Stomach smooth muscle (tissue), 2 donors: ENCODE measurements around the gene GTF2A1L.

Source experiments
- H3K27ac ChIP-seq: one replicate; pipeline ENCODE4 v1.7.0; 2013; ENCODE audit warnings: mild to moderate bottlenecking, low read length, inconsistent platforms
- H3K27me3 ChIP-seq, 2 donors: one replicate each; pipeline ENCODE4 v1.7.0; 2013; ENCODE audit warnings: low read length in 2 of 2; ENCODE audit not compliant: insufficient read depth in 2 of 2, control insufficient read depth in 1 of 2
- H3K36me3 ChIP-seq, 2 donors: one replicate each; pipeline ENCODE4 v1.7.0; 2013; ENCODE audit warnings: low read length in 2 of 2; ENCODE audit not compliant: control insufficient read depth in 2 of 2, insufficient read depth in 2 of 2
- H3K4me1 ChIP-seq: one replicate; pipeline ENCODE4 v1.7.0; 2013; ENCODE audit warnings: low read length; ENCODE audit not compliant: control insufficient read depth, insufficient read depth
- H3K4me3 ChIP-seq, 2 donors: one replicate each; pipeline ENCODE4 v1.7.0; 2013; ENCODE audit warnings: low read length in 2 of 2
- H3K9ac ChIP-seq, 2 donors: one replicate each; pipeline ENCODE4 v1.7.0; 2013; ENCODE audit warnings: low read length in 2 of 2, mild to moderate bottlenecking in 1 of 2
- H3K9me3 ChIP-seq, 2 donors: one replicate each; pipeline ENCODE4 v1.7.0; 2013; ENCODE audit warnings: low read length in 2 of 2; ENCODE audit not compliant: control insufficient read depth in 2 of 2
- donor health status: healthy.
- donor health status: Pancreatic carcinoma.

Gene GTF2A1L

GRCh38 chr2:48715956-48716355 lies 98.3 kb downstream of the GTF2A1L start:
- Histone ChIP-seq H3K9me3 (no peaks in the 10 kb centered on the region), H3K9ac (peak overlapping the region; percentile 16 to 62), H3K4me1 (peaks cover 35% of the 10 kb centered on the region), H3K27ac (peak overlapping the region; percentile 69), H3K36me3 (no peaks in the 10 kb centered on the region), H3K4me3 (no peak overlapping the region), H3K27me3 (no peaks in the 10 kb centered on the region)

GRCh38 chr2:48717846-48718245 lies 100.2 kb downstream of the GTF2A1L start:
- Histone ChIP-seq H3K27ac (peak overlapping the region; percentile 12), H3K4me3 (no peak overlapping the region), H3K9me3 (no peaks in the 10 kb centered on the region), H3K36me3 (no peaks in the 10 kb centered on the region), H3K9ac (no peak overlapping the region), H3K27me3 (no peaks in the 10 kb centered on the region), H3K4me1 (peaks cover 37% of the 10 kb centered on the region)

- Histone ChIP-seq H3K27me3 (no peaks in the 10 kb centered on the region), H3K4me1 (peaks cover 38% of the 10 kb centered on the region), H3K9ac (peak overlapping the region in 1 of 2 donors; percentile 8), H3K9me3 (no peaks in the 10 kb centered on the region), H3K36me3 (no peaks in the 10 kb centered on the region), H3K27ac (peak overlapping the region; percentile 8), H3K4me3 (peak overlapping the region in 1 of 2 donors; percentile 8)
These were observed 102.0 kb downstream of the GTF2A1L start for GRCh38 chr2:48719480-48720177.

DNA sequence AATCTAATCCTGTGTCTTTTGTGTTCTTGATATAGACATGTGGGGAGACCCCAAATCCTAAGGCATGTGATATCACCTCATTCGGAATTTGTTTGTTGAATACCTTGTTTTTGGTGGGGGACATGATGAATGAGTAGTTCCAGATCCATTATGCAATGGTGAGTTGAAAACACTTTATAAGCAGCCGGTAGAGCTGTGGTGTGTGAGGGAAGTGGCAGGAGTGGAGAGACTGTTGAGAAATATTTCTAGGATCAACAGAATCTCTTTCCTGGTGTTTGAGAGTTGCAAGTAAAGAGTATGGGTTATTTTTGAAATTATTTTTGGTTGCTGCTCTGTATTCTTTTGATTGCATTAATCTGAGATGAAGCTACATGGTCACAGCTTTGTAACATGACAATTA lies 103.5 kb downstream of the GTF2A1L start:
- Histone ChIP-seq H3K4me3 (no peak overlapping the region), H3K9ac (no peak overlapping the region), H3K27ac (no peak overlapping the region), H3K4me1 (peaks cover 27% of the 10 kb centered on the region), H3K27me3 (no peaks in the 10 kb centered on the region), H3K9me3 (no peaks in the 10 kb centered on the region), H3K36me3 (no peaks in the 10 kb centered on the region)

- no peaks in the 10 kb centered on the region for H3K27me3 ChIP-seq
- no peak overlapping the region for H3K9ac ChIP-seq
- no peaks in the 10 kb centered on the region for H3K9me3 ChIP-seq
- H3K4me3 ChIP-seq: no peak overlapping the region
- H3K36me3 ChIP-seq: no peaks in the 10 kb centered on the region
- H3K4me1 ChIP-seq: peaks cover 26% of the 10 kb centered on the region
- no peak overlapping the region for H3K27ac ChIP-seq
These were observed 104.7 kb downstream of the GTF2A1L start for GRCh38 chr2:48722391-48722790.

DNA sequence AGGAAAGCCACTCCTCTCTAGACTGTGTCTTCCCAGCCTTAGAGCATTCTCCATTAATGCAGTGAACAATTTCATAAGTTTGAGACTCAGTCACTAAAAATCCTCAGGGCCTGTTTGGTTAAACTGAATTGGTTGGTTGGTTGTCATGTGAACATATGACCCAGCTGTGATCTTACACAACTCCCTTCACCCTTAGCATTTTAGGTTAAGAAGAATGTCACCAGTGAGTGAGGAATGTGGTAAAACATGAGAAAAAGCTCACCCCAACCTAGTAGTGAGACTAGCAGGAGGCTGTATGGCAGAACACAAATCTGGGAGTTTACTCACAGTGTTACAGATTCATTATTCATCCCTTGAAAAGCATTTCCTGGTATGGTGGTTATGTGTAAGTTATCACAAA lies 105.5 kb downstream of the GTF2A1L start:
- Histone ChIP-seq H3K27ac (peak overlapping the region; percentile 32), H3K4me3 (no peak overlapping the region)

DNA sequence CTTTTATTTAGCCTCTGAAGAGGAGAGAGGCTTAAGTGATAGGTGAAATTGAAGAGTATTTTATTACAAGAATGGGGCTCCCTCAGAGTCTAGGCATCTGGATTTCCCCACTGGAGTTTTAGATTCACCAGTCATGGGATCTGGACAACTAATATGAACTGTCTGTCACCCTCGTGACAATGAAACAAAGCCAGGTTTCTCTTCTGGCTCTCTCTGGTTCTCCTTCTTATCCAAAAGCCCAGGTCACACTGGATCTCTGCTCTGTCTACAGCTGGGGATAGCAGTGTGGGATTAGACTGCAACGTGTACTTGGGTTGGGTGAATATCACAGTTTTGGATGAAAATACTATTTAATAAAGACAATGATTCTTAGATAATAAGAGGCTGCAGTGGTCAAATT lies 106.6 kb downstream of the GTF2A1L start:
- H3K9ac ChIP-seq: no peak overlapping the region
- no peaks in the 10 kb centered on the region for H3K9me3 ChIP-seq
- H3K27me3 ChIP-seq: no peaks in the 10 kb centered on the region
- peak overlapping the region; percentile 31 for H3K27ac ChIP-seq
- peaks cover 38% of the 10 kb centered on the region for H3K4me1 ChIP-seq
- no peak overlapping the region for H3K4me3 ChIP-seq
- H3K36me3 ChIP-seq: no peaks in the 10 kb centered on the region

More for the DNA sequence above, 105.5 kb downstream of the GTF2A1L start:
- H3K9me3 ChIP-seq: no peaks in the 10 kb centered on the region
- H3K27me3 ChIP-seq: no peaks in the 10 kb centered on the region
- no peak overlapping the region for H3K9ac ChIP-seq
- peaks cover 29% of the 10 kb centered on the region for H3K4me1 ChIP-seq
- H3K36me3 ChIP-seq: no peaks in the 10 kb centered on the region

DNA sequence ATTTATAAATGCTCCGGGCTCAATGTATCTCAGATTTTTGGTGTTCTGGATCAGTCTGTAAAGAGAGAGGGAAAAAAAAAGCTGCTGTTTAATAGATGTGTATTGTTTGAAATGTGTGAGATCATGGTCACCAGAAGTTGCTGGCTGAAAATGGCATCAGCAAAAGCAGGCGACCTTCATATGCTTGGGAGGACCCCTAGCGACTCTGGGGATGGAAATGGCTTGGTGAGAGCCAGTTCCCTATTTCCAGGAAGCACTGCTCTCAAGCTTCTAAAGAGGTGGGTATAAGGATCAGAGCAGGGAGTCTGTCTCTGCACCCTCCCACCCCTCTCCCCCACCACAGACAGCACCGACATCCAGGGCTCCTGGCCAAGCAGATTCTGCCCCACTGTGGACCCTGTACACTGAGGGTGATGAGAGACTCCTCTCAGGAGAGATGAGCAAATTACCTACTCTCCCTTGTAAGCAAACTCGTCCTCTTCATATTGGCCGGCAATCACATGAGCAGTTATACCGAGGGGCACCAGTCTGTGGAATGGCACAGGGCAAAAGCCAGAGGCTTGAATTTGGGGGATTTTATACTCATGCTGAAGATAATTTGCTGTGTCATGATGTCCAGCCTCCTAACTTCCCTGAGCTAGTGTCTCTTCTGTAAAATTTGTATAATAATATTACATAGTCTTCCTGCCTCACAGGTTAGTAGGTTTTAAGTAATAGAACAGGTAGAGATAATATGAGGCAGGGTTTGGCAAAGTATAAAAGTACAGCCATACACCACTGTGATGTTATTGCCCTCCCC lies 108.2 kb downstream of the GTF2A1L start:
- Histone ChIP-seq H3K36me3 (no peaks in the 10 kb centered on the region), H3K4me3 (no peak overlapping the region), H3K4me1 (peaks cover 34% of the 10 kb centered on the region), H3K27me3 (no peaks in the 10 kb centered on the region), H3K9ac (no peak overlapping the region), H3K27ac (peak overlapping the region; percentile 73), H3K9me3 (no peaks in the 10 kb centered on the region)

DNA sequence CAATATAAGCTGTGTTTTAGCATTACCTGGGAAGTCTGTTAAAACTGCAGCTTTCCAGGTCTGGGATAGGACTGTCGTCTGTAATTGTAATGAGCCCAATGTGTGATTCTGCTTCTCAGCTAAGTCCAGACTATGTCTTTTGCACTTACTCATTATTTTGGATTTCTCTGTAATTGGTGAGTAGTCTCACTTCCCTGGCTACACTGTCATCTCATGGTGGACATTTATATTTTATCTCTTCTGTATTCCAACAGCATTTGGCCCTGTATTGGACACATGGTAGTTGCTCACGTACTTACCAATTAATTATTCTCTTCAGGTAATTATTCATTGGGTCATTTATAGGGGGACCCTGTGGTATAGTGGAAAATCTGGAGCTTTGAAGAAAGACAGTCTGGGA lies 109.9 kb downstream of the GTF2A1L start:
- Histone ChIP-seq H3K36me3 (no peaks in the 10 kb centered on the region), H3K4me3 (no peak overlapping the region), H3K27ac (peak overlapping the region; percentile 73), H3K4me1 (peaks cover 38% of the 10 kb centered on the region), H3K9me3 (no peaks in the 10 kb centered on the region), H3K27me3 (no peaks in the 10 kb centered on the region), H3K9ac (no peak overlapping the region)

DNA sequence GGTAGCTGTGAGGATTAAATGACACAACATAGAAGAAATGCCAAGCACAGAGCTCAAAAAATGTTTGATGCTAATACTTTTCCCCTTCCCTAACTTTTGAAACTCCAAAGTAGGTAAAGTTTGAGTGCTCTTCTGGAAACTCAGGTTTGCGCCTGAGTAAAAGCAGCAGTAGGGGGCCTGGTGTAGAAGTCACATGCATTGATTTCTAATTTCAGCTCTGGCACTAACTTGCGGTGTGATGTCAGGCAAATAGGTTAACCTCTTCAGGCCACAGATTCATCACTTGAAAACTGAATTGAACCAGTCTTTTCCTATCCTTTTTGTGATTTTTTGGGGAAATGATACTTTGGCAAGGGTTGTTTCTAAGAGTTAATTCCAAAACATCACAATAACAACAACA lies 110.6 kb downstream of the GTF2A1L start:
- Histone ChIP-seq H3K9me3 (no peaks in the 10 kb centered on the region), H3K27ac (peak overlapping the region; percentile 73), H3K27me3 (no peaks in the 10 kb centered on the region), H3K36me3 (no peaks in the 10 kb centered on the region), H3K4me3 (no peak overlapping the region), H3K4me1 (peaks cover 37% of the 10 kb centered on the region), H3K9ac (peak overlapping the region in 1 of 2 donors; percentile 0)

- H3K36me3 ChIP-seq: no peaks in the 10 kb centered on the region
- peak overlapping the region; percentile 0 to 24 for H3K9ac ChIP-seq
- H3K27me3 ChIP-seq: no peaks in the 10 kb centered on the region
- peak overlapping the region; percentile 73 for H3K27ac ChIP-seq
- H3K9me3 ChIP-seq: no peaks in the 10 kb centered on the region
- no peak overlapping the region for H3K4me3 ChIP-seq
- H3K4me1 ChIP-seq: peaks cover 35% of the 10 kb centered on the region
These were observed 111.2 kb downstream of the GTF2A1L start for GRCh38 chr2:48728840-48729239.
